SH-SY5Y (cell line): ENCODE data around the gene RABL6.

Source experiments
- GATA2 ChIP-seq: IDR thresholded peaks from 2 replicates; pipeline ENCODE4 v1.6.1; 2011; ENCODE audit warnings: mild to moderate bottlenecking, low read depth, low read length
- GATA3 ChIP-seq: IDR thresholded peaks from 2 replicates; pipeline ENCODE4 v1.6.1; 2011; ENCODE audit warnings: low read depth, mild to moderate bottlenecking, low read length, moderate library complexity

DNA sequence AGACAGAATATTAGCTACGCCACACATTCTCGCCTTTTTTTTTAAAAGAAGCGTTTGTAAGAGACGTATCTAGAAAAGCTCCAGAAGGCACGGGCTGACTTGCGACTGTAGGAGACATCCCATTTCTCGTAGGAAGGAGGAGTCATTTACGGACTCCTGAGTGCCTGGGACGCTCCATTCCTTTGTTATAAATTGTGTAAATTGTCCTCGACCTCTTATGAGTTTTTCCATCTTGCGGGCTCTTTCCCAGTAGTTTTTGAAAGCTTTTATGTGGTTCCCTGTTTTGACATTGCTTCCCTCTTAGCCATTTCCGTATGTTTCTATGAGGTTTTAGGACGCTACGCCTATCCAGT is 1.0 kb downstream of the RABL6 start:
- TF ChIP-seq GATA2: no peak
- TF ChIP-seq GATA3: no peak
